Panc1 (cell line): Measurements from ENCODE around the gene CHSY1. TPM values are rescaled to one million over a fixed set of nuclear protein-coding genes. Genes with fewer than 3 reads are reported as not detected.

Experiments
- ATAC-seq: fragments of 200-7000 bp; cut with Tn5 transposase; 2 replicates; pipeline ENCODE4 v1.9.1; 2020; ENCODE audit warnings: mild to moderate bottlenecking, moderate library complexity
- BruUV-seq: library from RNA; stranded (reverse); fragments of 400-500 nt; replicated peaks from 2 replicates; lab custom pipeline; 2021; lab: Mats Ljungman, UMichigan
- CTCF ChIA-PET: fragments of 300-600 bp; sonication (Branson Sonifier 250); formaldehyde crosslinking; loops from one replicate; lab custom pipeline; 2022; ENCODE audit warnings: antibody characterized with exemption; lab: Charles Lee
- POLR2A ChIA-PET: fragments of 300-600 bp; sonication (Branson Sonifier 250); formaldehyde crosslinking; loops from one replicate; lab custom pipeline; 2022; ENCODE audit warnings: antibody characterized with exemption; lab: Charles Lee
- DNase-seq: peaks from one replicate; pipeline ENCODE4 v3.0.0-alpha.2; 2010; ENCODE audit warnings: low read depth, low spot score
- H3K27ac ChIP-seq: 2 replicates; pipeline ENCODE4 v1.5.1; 2011; ENCODE audit warnings: mild to moderate bottlenecking, low read length, inconsistent platforms
- H3K27me3 ChIP-seq: fragments of 200-500 bp; sonication (Bioruptor generic); 2 replicates; pipeline ENCODE4 v1.6.0; 2014; ENCODE audit warnings: low read length, inconsistent platforms; ENCODE audit not compliant: control insufficient read depth, insufficient read depth
- H3K36me3 ChIP-seq: fragments of 200-500 bp; sonication (Bioruptor generic); 2 replicates; pipeline ENCODE4 v1.5.1; 2014; ENCODE audit warnings: inconsistent platforms, mild to moderate bottlenecking, low read length, moderate library complexity; ENCODE audit not compliant: control insufficient read depth, insufficient read depth
- H3K4me1 ChIP-seq: 2 replicates; pipeline ENCODE4 v1.5.1; 2011; ENCODE audit warnings: inconsistent platforms, mild to moderate bottlenecking, low read length, moderate library complexity; ENCODE audit not compliant: control insufficient read depth, insufficient read depth
- H3K4me3 ChIP-seq, 2 experiments: 2 replicates each; pipeline ENCODE4 v1.5.1; 2011 to 2012; ENCODE audit warnings: low read depth in 2 of 2, low read length in 2 of 2, mild to moderate bottlenecking in 2 of 2, inconsistent platforms in 1 of 2, moderate library complexity in 1 of 2
- H3K9me3 ChIP-seq: fragments of 200-500 bp; sonication (Bioruptor generic); 2 replicates; pipeline ENCODE4 v1.5.1; 2014; ENCODE audit warnings: low read depth, mild to moderate bottlenecking, inconsistent platforms, low read length, moderate library complexity; ENCODE audit not compliant: control insufficient read depth, insufficient read depth
- POLR2AphosphoS5 ChIP-seq: IDR thresholded peaks from 2 replicates; pipeline ENCODE4 v1.6.1; 2012; ENCODE audit warnings: mild to moderate bottlenecking, low read depth, low read length, moderate library complexity
- REST ChIP-seq, 2 experiments: IDR thresholded peaks; 2 replicates each; pipeline ENCODE4 v1.6.1; 2011 to 2012; ENCODE audit warnings: low read depth in 2 of 2, control low read depth in 1 of 2, low read length in 1 of 2, mild to moderate bottlenecking in 1 of 2, moderate library complexity in 1 of 2; ENCODE audit not compliant: insufficient read depth in 1 of 2
- SIN3A ChIP-seq: IDR thresholded peaks from 2 replicates; pipeline ENCODE4 v1.6.1; 2012; ENCODE audit warnings: low read depth, mild to moderate bottlenecking, low read length, moderate library complexity, borderline replicate concordance; ENCODE audit not compliant: insufficient read depth
- TCF7L2 ChIP-seq: IDR thresholded peaks from 2 replicates; pipeline ENCODE4 v1.6.1; 2011; ENCODE audit warnings: mild to moderate bottlenecking, low read depth, low read length, inconsistent platforms
- in situ Hi-C: cut with HindIII; loops from 2 replicates; pipeline ENCODE4 v1.10.0; 2016; ENCODE audit warnings: low sequenced_read_pairs, low pct_unique_long_range_greater_than_20kb
- intact Hi-C: fragments of 100-400 bp; cut with micrococcal nuclease; formaldehyde crosslinking; loops from one replicate; pipeline ENCODE4 v1.10.0; 2022; ENCODE audit not compliant: unreplicated experiment
- total RNA-seq: library from RNA; stranded (reverse); gene quantifications from one replicate; pipeline ENCODE4 v1.2.1, GENCODE V29; 2021; ENCODE audit not compliant: unreplicated experiment
- TF ChIP-seq, protein P1 (sequence below): fragments of 450-650 bp; IDR thresholded peaks from 2 replicates; pipeline ENCODE4 v1.5.1; 2017; ENCODE audit warnings: mild to moderate bottlenecking

The CHSY1 gene
- total RNA-seq, 1 experiment from 2014 or later = 50.8 TPM

DNA sequence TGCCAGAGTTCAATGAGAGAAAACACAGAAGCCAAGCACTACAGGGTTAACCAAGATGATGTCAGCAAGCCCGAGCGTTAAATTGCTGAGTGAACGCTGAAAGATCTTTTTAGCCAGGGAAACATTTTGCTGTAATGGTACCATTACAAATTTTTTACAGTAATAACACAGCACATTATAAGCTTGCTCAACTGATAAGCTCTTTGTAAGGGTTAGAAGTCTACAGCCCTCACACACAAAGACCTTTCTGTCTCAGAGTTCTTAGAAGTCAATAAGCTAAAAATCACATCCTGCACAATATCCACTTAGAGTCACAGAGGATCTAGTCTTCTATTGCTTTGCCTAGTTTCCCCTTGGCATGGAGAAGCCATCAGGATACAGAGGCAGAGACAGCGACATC is 29.9 kb downstream of the CHSY1 start:
- in situ Hi-C loops = no loop called here

DNA sequence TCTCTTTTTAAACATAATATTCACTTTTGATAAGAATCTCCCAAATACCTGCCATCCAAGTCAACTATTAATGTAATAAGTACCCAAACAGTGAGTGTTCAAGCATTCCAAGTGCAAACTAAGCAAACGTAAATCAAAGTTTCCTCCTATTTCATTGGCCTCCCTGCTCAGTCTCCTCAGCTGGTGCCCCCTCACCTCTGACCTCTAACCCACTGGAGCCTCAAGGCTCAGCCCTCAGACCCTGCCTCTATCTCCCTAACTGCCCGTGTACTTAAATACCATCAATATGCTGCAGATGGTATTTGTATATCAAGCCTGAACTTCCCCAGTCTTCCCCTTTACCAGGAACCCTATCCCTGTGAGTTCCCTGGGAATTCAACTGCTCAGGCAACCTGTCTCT is 31.8 kb downstream of the CHSY1 start:
- DNase-seq = no peak
- H3K9me3 ChIP-seq = no peaks in the 10 kb centered on the region
- no peaks in the 10 kb centered on the region for H3K27me3 ChIP-seq
- intact Hi-C loops = no loop called here
- H3K27ac ChIP-seq = no peak overlapping the region
- no peak for ATAC-seq
- in situ Hi-C loops = no loop called here
- ChIA-PET CTCF (no interaction called here), POLR2A (no interaction called here)
- no peak overlapping the region for H3K4me3 ChIP-seq
- no peak for TF ChIP-seq REST (IDR thresholded peaks at IDR 0.05; ENCODE audit: insufficient read depth in 1 of 2, low read depth in 2 of 2, low read length in 1 of 2)
- TF ChIP-seq, protein P1, sequence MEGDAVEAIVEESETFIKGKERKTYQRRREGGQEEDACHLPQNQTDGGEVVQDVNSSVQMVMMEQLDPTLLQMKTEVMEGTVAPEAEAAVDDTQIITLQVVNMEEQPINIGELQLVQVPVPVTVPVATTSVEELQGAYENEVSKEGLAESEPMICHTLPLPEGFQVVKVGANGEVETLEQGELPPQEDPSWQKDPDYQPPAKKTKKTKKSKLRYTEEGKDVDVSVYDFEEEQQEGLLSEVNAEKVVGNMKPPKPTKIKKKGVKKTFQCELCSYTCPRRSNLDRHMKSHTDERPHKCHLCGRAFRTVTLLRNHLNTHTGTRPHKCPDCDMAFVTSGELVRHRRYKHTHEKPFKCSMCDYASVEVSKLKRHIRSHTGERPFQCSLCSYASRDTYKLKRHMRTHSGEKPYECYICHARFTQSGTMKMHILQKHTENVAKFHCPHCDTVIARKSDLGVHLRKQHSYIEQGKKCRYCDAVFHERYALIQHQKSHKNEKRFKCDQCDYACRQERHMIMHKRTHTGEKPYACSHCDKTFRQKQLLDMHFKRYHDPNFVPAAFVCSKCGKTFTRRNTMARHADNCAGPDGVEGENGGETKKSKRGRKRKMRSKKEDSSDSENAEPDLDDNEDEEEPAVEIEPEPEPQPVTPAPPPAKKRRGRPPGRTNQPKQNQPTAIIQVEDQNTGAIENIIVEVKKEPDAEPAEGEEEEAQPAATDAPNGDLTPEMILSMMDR = no peak
- TF ChIP-seq TCF7L2 = no peak
- no peak for TF ChIP-seq SIN3A
- no peak for TF ChIP-seq POLR2AphosphoS5
- no TSS peak for BruUV-seq
- H3K36me3 ChIP-seq = no peaks in the 10 kb centered on the region
- peaks cover 31% of the 10 kb centered on the region for H3K4me1 ChIP-seq

More for the DNA sequence above, 29.9 kb downstream of the CHSY1 start:
- H3K27ac ChIP-seq = no peak overlapping the region
- H3K27me3 ChIP-seq = no peaks in the 10 kb centered on the region
- no peak for TF ChIP-seq REST (IDR thresholded peaks at IDR 0.05; ENCODE audit: insufficient read depth in 1 of 2, low read depth in 2 of 2, low read length in 1 of 2)
- TF ChIP-seq, protein P1 = no peak
- no peak for TF ChIP-seq POLR2AphosphoS5
- TF ChIP-seq SIN3A = no peak
- TF ChIP-seq TCF7L2 = no peak
- DNase-seq = no peak
- no peak overlapping the region for H3K4me3 ChIP-seq
- ATAC-seq = peak; percentile 17; the same call in 1 of the 2 replicates
- H3K4me1 ChIP-seq = peaks cover 31% of the 10 kb centered on the region
- ChIA-PET CTCF (interaction anchor here (0.6 kb wide), 1 partner anchor 589 kb away, joined by 8 read pairs; no protein-coding TSS in a partner anchor), POLR2A (no interaction called here)
- no peaks in the 10 kb centered on the region for H3K9me3 ChIP-seq
- no peaks in the 10 kb centered on the region for H3K36me3 ChIP-seq
- intact Hi-C loops = no loop called here
- no TSS peak for BruUV-seq
